GM12875 (cell line): ENCODE data around the gene TPD52L3.

Experiments used
- H3K4me3 ChIP-seq: one replicate; pipeline ENCODE4 v1.5.1; 2011; ENCODE audit warnings: low read depth, low read length, control low read depth
- TF ChIP-seq, protein P1 (sequence below): IDR thresholded peaks from 2 replicates; pipeline ENCODE4 v1.5.1; 2011; ENCODE audit warnings: low read depth, mild to moderate bottlenecking, control low read depth, inconsistent platforms, low read length, moderate library complexity, borderline replicate concordance; ENCODE audit not compliant: insufficient read depth

Gene TPD52L3

GRCh38 chr9:6367128-6367890 is 39.1 kb downstream of the TPD52L3 start:
- no peak overlapping the region for H3K4me3 ChIP-seq
- TF ChIP-seq, protein P1, sequence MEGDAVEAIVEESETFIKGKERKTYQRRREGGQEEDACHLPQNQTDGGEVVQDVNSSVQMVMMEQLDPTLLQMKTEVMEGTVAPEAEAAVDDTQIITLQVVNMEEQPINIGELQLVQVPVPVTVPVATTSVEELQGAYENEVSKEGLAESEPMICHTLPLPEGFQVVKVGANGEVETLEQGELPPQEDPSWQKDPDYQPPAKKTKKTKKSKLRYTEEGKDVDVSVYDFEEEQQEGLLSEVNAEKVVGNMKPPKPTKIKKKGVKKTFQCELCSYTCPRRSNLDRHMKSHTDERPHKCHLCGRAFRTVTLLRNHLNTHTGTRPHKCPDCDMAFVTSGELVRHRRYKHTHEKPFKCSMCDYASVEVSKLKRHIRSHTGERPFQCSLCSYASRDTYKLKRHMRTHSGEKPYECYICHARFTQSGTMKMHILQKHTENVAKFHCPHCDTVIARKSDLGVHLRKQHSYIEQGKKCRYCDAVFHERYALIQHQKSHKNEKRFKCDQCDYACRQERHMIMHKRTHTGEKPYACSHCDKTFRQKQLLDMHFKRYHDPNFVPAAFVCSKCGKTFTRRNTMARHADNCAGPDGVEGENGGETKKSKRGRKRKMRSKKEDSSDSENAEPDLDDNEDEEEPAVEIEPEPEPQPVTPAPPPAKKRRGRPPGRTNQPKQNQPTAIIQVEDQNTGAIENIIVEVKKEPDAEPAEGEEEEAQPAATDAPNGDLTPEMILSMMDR, result no peak

DNA sequence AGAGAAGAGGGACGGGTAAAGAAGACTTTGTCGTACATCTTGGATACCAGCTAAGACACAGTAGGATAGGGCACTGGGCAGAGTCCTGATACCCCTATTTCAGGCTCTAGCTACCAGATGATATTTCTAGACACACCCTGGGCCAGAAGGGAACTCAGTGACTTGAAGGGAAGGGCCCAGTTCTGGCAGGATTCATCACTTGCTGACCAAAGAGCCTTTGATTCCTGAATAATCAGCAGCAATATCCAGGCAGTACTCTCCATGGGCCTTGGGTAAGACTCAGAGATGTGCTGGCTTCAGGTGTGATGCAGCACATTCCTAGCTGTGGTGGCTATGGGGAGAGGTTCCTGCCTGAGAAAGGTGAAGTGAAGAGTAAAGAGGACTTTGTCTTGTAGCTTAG is 40.7 kb downstream of the TPD52L3 start:
- TF ChIP-seq, protein P1, result no peak
- H3K4me3 ChIP-seq, result no peak overlapping the region
